Activated CD4-positive, alpha-beta T cell treated with anti-CD3 and anti-CD28 coated beads, Interleukin-2, amount 50 U/mL, for 16 hours (primary cell): ENCODE data around the gene SUPV3L1.
"Not testable (repeated sequence)": the region's sequence is repeated elsewhere in the genome, so short reads cannot be mapped to it uniquely, and the experiment has no call there.

Experiments
- DNase-seq: peaks from one replicate; pipeline ENCODE4 v3.0.0-alpha.2; 2020

Gene SUPV3L1

GRCh38 chr10:69179743-69180524 is at the start of gene SUPV3L1:
SUPV3L1 (plus strand) TSS chr10:69180234; CDS start chr10:69180292, 58 bp downstream.
- DNase-seq: peak; percentile 95

- DNase-seq: no peak
Measured at GRCh38 chr10:69130251-69130650, 49.8 kb upstream of the SUPV3L1 start.

DNA sequence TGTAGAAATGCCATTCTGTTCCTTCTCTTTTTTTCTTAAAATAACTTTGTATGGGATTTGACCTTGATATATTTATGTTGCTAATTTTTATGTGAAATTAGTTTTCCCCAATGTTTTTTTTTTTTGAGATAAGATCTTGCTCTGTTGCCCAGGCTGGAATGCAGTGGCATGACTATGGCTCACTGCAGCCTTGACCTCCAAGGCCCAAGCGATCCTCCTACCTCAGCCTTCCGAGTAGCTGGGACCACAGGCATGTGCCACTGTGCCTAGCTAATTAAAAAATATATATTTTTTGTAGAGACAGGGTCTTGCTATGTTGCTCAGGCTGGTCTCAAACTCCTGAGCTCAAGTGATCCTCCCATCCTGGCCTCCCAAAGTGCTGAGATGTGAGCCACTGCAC is 40.1 kb upstream of the SUPV3L1 start:
- no peak for DNase-seq

GRCh38 chr10:69141304-69141703 is 38.7 kb upstream of the SUPV3L1 start:
- no peak for DNase-seq

GRCh38 chr10:69142074-69142473 is 38.0 kb upstream of the SUPV3L1 start:
- DNase-seq: not testable (repeated sequence)

DNA sequence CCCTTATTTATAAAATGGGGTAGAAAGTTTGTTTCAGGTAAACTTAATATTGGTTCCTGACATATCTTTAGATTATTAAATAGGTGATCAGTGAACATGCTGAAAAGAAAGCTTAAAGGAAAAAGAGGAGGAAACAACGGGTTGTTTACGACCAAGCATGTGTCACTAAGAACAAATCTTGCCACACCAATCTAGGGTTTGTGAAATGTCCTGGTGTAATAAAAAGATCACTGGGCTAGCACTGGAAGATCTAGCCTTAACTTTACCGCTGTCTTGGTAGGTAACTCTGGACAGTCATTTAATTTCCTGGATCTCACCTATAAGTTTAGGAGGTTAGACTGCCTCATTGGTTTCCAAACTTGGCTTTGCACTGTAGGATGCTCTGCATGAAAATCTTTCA is 37.1 kb upstream of the SUPV3L1 start:
- no peak for DNase-seq

DNA sequence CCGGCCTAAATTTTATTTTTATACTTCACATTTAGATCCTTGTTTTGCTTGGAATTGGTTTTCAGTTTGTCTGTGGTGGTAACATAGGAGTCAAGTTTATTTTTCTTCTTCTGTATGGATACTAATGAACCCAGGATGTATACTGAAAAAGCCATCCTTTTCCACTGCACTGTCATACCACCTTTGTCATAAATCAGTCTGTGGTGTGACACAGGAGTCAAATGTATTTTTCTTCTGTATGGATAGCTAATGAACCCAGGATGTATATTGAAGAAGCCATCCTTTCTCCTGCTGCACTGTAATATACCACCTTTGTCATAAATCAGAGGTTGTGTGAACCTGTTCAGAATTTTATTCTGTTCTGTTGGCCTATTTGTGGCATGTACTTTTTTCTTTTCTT is 34.7 kb upstream of the SUPV3L1 start:
- DNase-seq: no peak

GRCh38 chr10:69145864-69146263 is 34.2 kb upstream of the SUPV3L1 start:
- no peak for DNase-seq

DNA sequence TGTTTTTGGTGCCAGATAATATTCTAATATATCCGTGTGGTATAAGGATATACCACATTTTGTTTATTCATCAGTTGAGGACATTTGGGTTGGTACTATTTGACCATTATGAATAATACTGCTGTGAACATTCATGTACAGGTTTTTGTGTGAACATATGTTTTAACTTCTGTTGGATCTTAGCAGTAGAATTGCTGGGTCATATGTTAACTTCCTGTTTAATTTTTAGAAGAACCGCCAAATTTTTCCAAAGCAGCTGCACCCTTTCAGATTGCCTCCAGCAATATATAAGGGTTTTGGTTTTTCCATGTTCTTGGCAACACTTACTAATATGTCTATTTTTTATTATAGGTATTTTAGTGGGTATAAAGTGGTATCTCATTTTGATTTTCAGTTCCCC is 33.3 kb upstream of the SUPV3L1 start:
- DNase-seq: peak; percentile 8

DNA sequence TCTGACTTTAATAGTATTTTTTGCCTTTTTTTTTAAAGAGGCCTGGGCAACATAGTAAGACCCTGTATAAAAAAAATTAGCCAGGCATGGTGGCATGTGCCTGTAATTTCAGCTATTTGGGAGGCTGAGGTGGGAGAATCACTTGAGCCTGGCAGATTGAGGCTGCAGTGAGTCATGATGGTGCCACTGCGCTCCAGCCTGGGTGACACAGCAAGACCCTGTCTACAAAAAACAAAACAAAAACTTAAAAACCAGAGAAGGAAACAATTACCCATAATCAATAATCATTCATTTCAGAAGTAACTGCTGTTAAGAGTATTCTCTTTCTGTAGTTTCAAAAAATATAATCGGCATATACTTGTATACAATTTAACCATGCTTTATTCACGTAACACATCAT is 28.1 kb upstream of the SUPV3L1 start:
- DNase-seq: peak; percentile 49

DNA sequence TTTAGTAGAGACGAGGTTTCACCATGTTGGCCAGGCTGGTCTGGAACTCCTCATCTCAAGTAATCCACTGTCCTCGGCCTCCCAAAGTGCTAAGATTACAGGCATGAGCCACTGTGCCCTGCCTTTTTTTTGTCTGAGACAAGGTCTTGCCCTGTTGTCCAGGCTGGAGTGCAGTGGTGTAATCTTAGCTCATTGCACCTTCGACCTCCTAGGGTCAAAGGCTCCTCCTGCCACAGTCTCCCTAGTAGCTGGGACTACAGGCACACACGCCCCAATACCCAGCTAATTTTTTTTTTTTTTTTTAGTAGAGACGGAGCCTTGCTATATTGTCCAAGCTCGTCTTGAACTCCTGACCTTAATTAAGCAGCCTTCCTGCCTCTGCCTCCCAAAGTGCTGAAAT is 26.8 kb upstream of the SUPV3L1 start:
- no peak for DNase-seq

DNA sequence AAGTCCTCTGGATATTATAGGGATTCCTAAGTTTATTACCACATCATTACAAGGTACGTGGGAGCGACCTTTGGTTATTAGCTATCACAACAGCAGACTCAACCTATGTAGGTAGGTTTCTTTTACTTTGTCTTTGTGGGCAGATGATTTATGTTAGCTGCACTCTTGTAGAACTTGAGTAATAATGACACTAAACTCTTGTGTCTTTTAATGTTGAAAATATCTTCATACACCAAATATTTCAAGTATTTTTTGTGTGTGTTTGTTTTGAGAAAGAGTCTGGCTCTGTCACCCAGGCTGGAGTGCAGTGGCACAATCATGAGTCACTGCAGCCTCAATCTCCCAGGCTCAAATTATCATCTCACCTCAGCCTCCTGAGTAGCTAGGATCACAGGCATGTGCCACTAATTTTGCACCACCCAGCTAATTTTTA is 19.2 kb upstream of the SUPV3L1 start:
- no peak for DNase-seq

DNA sequence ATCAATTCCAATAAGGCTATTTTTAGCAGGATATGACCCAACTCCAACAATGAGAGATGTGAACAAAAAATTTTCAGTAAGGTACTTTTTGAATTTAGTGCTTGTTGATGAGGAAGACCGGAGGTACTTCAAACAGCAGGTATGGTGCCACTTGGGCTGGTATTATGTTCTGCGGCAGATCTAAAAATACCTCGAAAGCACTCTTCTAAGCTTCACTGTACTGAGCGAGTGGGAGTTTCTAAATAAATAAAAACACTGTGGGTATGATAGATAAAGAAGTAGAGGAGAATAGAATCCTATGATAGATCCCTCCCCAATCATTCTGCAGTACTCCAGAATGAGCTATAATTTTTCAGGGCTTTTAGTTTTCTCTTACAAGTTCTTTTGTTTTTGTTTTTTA is 11.5 kb upstream of the SUPV3L1 start:
- no peak for DNase-seq

DNA sequence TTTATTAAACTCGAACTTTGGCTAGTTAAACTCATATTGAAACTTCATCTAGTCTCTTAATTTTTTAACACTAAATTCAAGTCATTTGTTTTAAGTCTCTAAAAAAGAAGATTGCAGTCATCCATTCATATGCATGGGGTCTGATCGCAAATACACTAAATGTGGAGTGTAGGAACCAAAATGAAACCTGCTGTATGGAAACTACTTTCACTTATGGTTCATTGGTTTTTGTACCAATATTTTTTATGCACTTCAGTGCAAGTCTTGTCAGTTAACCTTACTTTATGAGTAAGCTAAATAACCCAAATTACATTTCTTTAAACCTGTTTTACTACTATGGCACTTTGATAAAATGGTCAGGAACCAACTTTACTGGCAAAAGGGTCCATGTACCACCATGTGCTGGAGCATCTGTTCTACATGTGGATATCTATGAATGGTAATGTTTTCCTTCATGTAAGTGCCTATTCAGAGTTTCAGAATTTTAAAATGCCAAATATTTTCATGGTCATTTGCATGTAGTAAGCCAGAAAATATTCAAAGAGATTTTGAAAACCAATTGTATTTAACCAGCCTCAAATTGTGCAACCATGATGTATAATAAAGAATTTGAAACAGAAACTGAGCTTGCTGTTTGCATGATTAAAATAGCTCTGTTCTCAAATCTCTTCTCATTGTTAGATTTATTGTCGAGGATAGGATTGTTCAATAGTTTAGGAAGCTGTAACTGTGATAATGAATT is 7.6 kb upstream of the SUPV3L1 start:
- no peak for DNase-seq

DNA sequence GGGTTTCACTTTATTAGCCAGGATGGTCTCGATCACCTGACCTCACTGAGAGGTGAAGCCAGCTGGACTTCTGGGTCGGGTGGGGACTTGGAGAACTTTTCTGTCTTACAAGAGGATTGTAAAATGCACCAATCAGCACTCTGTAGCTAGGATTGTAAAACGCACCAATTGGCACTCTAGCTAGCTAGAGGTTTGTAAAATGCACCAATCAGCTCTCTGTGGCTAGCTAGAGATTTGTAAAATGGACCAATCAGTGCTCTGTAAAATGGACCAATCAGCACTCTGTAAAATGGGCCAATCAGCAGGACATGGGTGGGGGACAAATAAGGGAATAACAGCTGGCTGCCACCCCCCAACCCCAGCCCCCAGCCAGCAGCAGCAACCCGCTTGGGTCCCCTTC is 4.7 kb upstream of the SUPV3L1 start:
- DNase-seq: not testable (repeated sequence)

GRCh38 chr10:69176823-69177222 is 3.2 kb upstream of the SUPV3L1 start:
- no peak for DNase-seq

DNA sequence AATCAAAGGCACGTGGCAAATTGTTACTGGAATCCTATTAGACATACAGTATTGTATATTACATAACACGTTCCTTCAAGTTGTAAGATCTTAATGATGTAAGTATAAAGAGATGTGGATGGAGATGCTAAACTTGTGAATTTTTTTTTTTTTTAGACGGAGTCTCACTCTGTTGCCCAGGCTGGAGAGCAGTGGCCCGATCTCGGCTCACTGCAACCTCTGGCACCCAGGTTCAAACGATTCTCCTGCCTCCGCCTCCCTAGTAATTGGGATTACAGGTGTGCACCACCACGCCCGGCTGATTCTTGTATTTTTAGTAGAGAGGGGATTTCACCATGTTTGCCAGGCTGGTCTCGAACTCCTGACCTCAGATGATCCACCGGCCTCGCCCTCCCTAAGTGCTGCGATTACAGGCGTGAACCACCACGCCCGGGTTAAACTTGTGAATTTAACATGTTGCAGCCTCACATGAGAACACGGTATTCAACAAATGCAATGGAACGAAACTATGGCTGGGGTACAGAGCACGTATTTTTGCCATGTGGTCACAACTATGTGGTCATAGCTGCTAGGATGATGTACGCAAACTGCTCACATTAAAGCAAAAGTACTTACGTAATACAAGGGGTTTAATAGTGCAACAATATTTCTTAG is 818 bp upstream of the SUPV3L1 start:
- DNase-seq: no peak

GRCh38 chr10:69180525-69181204 is 631 bp downstream of the SUPV3L1 start:
- peak; percentile 21 for DNase-seq

GRCh38 chr10:69181433-69181832 is 1.4 kb downstream of the SUPV3L1 start:
- no peak for DNase-seq

- DNase-seq: no peak
Measured at GRCh38 chr10:69182005-69182404, 2.0 kb downstream of the SUPV3L1 start.

- DNase-seq: no peak
Measured at GRCh38 chr10:69186524-69186923, 6.5 kb downstream of the SUPV3L1 start.

DNA sequence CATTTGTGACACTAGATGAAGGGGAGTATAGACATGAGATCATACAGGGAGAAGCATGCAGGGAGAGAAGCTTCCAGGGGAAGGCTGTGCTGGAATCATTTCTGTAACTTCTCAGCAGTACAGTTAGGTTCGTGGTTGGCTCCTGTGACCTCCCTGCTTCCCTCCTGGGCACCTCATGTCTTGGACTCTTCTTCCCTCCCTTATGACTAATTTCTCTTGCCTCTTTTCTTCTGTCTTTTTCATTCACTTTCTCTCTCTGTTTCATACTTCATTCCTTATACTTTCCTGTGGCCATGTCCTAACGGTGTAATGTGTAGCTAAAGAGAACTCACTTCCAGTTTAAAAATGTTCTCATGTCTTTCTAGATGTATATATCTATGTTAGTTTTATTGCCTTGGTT is 21.0 kb downstream of the SUPV3L1 start:
- no peak for DNase-seq

DNA sequence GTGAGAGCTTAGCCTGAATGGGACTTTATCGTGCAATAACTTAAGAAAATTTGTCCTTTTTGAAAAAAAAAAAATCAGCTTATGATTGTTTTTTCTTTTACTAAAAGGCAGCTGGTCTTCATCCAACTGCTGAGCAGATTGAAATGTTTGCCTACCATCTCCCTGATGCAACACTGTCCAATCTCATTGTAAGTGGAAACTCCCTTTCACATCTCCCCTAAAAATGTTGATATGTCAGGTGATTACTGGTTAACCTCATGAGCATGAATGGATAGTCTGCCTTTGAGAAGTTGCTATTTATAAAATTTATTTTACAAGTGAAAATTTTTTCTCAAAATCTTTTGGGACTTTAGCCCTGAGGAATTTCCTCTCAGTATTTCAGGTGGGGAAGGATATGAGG is 22.3 kb downstream of the SUPV3L1 start:
- DNase-seq: peak; percentile 51
